NCI-H128 (cell line): ENCODE measurements around the gene LRRC18.

Source experiments
- DNase-seq: peaks from one replicate; lab custom pipeline; 2025; ENCODE audit not compliant: unreplicated experiment; lab: John Stamatoyannopoulos, UW

The LRRC18 gene

DNA sequence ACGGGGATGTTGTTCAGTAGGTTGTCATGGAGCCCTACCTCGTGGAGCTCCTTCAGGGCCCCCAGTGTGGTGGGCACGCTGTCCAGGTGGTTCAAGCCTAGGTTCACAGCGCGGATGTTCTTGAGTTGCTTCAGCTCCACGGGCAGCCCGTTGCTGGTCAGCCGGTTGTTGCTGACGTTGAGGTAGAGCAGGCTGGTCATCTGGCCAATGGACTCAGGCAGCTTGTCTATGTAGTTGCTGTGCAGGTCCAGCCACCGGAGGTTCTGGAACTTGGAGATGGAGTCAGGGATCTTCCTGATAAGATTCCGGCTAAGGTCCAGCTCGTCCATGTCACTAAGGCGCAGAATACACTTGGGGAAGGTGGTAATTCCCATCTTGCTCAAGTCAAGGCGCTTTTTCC is 26.0 kb downstream of the LRRC18 start:
- DNase-seq = no peak

DNA sequence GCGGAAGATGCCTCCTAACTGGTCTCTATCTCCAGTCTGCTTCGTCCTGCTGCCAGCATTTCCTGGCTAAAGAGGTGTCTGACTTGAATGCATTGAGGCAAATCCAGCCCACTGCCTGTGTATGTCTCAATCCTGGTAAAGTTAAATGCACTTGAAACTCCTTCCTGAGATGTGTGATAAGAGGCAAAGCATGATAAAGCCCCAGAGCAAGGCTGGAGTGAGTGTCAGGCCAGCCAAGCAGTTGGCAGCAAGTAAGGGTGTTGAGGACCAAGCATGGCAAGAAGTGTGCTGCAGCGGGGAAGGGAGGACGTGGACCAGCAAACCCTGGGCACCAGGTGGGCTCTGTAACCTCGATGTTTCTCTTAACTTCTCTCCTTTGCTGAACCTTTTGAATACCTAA is 29.1 kb downstream of the LRRC18 start:
- DNase-seq = no peak

DNA sequence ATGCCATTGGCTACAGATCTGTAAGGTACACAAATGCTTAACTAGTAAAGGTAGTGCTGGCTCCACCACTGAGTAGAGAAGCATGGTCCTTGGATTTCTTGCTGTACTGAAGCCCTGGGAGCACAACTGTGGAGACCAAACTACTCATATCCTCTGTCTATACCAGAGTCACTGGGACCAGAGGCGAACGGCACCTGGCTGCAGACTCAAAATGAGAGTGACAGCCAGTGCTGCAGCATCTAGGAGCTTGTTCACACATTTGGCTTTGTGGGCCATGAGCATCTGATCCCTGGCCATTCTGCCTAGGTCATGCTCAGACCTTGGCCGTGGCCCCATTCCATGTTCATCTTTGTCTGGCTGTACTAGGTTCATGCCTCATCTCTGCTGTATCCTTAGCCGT is 31.9 kb downstream of the LRRC18 start:
- DNase-seq = no peak

DNA sequence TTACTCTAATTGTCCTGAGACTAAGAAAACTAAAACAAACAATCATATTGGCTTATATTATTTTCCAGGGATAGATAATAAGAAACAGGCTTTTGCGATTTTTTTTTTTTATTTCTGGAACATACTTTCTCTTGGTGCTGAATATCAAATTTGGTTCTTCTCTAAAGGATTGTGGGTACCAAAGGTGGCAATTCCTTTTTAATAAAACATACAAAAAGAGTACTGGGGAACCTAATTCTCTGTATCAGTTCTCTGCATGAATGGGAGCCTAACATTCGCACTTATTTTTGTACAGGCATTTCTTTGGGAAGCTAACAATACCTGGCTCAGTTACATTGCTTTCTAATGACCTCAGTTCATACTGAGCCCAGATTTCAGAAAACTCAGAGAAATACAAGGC is 32.8 kb downstream of the LRRC18 start:
- no peak for DNase-seq

DNA sequence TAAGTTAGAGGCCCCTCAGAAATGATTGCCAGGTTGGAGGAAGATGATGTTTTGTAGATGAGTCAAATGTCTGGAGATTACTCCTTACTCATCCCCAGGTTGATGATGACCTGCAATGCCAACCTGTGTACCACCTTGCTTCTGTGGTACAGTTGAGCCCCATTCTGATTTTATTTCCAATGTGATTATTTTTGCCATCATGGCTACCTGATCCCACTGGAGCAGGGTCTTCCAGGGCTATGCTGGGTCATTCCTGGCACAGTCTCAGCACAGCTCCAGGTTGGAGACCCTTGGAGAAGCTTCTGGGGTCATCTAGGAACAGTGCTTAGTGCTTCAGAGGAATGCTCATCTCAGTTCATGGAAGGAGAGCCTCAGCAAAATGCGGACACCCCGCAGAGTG is 34.3 kb downstream of the LRRC18 start:
- DNase-seq = no peak

DNA sequence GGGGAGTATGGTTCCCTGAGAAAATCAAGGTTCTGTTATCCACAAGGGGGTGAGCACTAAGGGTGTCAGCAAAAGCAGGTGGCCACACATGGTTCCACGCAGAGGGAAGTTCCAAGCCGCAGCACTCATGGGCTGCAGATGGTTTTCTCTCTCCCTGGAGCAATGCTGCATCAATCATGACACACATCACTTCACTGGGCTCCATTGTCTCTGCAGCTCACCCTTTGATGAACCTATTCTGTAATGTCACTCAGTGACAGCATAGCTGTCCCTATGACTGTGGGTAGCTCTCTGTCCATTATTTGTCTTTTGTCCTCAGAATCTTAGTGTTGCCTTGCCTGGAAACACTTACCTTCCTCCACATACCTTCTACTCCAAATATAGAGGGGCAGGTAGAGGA is 34.8 kb downstream of the LRRC18 start:
- DNase-seq = no peak

DNA sequence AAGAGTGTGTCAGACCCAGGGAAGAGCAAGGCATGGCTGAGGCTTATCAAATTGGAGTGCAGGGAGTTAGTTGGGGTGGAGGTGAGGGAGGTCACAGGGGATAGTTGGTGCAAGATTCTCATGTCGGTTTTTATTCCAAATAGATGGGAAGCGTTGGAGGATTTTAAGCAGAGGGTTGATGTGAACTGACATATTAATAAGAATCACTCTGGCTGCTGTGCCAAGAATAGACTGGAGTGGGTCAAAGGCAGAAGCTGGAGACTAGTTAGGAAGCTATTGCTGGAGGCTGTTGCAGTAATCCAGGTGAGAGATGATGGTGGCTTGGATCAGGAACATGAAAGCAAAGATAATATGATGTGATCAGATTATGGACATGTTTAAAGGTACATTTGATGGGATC is 36.5 kb downstream of the LRRC18 start:
- no peak for DNase-seq

DNA sequence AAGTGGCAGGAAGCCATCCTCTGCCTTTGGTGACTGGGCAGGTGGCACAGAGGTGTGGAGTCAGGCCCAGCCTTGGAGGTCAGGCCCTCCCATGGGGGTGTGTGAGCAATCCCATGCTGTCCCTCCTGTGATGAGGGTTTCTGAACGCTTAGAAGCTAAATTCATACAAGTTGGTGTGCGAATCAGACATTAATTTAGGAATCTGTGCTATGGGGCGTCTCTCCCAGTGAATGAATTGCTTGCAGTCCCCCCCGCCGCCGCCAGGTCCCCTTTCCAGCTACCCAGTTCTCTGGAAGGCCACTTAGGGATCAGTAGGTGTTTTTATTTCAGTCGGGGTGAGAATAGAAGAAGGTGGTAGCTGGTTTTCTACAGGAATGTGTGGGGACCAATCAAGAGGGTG is 37.5 kb downstream of the LRRC18 start:
- no peak for DNase-seq

DNA sequence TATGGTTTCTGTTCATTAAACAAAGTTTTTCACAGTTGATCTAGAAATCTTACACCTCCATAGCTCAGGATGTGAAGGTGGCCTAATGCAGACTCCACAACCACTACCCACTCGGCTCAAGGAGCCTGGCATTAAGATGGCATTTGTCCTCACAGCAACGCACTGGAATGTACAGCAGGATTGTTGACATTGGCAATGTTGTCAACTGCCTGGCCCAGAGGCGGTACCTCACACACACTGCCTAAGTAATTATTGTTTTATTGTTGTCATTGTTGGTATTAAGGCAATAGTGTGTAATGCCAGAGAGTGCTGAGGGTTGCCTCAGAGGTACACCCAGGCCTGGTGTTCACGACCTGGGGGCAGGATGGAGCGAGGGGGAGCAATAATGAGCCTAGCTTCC is 38.3 kb downstream of the LRRC18 start:
- no peak for DNase-seq

DNA sequence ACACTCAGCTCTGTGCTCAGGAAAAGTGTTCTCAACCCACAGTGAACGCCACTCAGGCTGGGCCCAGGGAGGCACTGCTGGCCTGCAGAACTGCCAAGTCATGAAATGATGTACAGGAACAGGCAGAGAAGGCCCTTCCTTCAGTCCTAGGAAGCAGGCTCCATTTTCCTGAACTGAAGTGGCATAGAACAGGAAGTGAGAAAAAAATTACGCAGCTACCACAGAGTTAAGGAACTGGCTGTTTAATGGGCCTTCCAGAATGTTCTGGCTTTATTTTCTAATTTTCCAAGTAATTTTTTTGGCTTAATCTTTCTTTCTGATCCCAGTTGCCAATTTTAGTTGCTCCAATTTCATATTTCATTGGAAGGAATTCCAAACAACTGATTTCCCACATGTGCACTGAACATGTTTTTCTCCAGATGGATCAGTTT is 39.3 kb downstream of the LRRC18 start:
- no peak for DNase-seq

DNA sequence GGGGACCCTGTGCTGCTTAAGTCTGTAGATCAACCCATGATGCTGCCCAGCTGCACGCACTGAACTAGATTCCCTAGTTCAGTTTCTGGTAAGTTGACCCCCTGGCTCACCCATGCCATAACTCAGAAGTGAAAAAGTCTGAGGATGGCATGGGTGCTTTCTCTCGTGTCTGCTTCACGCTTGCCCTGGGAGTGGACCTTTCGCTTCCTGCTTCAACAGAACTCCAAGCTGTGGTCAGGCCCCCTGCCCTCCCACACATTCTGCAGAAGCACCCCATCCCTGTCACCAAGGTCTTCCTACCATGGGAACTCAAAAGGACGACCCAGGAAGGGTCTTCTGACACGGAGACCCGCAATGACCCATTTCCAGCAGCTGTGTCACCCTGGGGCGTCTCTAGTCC is 39.9 kb downstream of the LRRC18 start:
- DNase-seq = no peak

DNA sequence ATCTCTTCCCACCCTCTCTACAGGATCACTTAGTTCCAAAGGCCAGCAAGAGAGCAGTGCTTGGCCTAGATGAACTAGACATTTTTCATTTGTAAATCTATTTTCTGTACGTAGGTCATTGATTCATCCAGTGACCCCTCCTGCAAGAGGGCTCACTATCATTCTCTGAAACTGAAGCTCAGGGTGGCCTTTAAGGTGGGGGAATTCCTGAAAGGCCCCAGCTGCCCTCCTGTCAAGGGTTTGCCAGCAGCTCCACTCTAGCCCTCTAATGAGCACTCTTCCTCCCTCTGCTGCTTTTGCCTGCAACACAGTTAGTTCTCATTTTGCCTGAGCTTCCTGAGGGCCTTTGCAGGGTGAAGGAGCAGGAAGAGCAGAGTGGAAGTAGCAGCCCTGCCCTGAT is 41.2 kb downstream of the LRRC18 start:
- no peak for DNase-seq

DNA sequence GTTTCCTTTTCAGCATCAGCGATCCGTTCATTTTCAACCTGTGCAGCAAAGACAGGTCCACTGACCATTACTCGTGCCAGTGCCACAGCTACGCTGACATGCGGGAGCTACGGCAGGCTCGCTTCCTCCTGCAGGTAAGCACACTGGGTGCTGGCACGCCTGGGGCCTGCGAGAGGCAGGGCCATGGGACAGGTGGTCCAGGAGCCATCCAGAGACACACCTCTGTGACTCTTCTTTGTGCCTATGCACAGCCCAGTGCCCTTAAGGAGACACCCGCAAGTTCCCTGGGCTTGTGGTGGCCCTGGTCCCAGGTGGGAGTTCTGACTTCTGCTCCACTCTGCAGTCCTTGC is 42.2 kb downstream of the LRRC18 start:
- no peak for DNase-seq

DNA sequence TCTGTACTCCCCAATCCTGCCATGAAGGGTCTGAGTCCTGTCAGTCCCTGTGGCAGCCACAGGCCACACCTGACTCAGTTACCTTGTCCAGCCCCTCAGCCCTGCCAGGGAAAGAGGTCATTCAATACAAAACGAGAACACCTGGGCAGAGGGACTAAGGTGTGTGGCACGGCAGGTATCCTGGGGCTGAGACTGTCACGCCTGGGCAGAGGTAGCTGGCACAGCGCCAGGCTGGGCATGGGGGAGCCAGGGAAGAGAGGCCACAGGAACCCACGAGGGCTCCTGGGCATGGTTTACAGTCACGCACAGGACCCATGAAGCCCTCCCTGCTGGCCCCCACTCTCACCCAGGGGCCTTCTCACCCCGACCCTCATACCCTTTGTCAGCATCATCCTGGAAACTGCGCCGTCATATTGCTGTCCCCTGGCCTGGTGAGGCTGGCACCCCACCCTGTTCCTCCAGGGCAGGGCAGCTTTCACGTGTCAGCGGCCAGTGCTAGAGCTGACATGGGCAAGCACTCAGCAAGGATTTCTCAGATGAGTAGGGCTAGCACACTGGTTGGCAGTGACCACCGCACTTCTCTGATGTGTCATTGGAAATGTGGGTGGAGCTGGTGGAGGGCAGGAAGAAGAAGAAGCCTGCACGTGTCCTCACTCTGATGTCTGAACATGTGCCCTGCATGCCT is 42.7 kb downstream of the LRRC18 start:
- no peak for DNase-seq

DNA sequence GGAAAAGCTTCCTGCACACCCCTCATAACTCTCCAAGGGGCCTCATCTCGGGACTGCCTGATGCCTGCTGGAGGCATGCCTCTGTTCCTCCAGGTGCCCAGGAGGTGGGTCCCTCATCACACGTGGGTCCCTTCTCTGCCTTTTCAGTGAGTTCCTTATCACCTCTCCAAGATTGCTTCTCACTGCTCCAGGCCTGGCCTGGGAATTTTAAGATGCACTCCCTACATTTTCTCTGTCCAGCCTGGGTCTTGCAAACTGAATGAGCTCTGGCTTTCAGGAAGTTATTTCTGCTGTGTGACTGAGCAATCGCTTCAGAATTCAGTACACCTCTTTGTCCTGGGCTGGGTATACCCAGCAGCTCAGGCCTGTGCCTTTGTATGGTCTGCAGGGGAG is 43.8 kb downstream of the LRRC18 start:
- no peak for DNase-seq

DNA sequence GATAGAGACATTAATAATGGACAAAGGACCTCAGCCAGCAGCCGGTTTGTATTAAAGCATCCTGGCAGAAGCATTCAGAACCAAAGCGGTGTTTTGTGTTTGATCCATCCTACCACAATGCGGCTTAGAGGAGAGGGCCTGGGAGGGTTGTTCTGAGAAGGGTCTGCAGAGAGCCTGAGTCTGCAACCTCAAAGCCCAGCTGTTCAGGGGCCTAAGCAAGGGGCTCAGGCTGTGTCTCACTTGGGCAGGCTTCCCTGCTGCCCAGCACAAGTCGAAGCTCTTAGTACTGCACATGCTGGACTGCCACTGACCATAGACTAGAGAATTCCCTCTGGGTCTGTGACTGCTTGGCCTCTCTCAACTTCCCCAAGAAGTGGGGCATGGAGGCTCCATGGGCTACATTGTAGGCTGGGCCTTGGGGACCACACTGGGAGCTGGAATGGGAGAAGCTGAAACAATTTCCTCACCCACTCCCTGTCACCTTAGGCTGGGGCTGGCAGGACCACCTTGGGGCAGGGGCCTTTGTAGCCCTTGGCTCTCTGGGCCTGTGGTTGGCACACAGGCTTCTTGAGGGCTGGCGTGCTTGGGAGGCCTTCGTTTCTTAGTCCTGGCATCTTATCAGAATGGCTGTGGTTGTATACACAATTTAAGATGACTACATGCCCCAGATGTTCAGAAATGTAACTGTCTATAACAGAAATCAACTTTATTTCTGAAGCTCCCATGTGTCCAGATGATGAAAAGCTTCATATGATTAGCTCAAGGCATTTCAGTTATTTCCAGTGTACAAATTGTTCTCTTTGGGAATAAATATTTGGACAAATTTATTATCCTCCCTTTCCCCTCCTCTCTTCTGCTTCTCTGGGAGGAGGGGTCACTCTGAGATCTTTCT is 44.5 kb downstream of the LRRC18 start:
- DNase-seq = no peak

DNA sequence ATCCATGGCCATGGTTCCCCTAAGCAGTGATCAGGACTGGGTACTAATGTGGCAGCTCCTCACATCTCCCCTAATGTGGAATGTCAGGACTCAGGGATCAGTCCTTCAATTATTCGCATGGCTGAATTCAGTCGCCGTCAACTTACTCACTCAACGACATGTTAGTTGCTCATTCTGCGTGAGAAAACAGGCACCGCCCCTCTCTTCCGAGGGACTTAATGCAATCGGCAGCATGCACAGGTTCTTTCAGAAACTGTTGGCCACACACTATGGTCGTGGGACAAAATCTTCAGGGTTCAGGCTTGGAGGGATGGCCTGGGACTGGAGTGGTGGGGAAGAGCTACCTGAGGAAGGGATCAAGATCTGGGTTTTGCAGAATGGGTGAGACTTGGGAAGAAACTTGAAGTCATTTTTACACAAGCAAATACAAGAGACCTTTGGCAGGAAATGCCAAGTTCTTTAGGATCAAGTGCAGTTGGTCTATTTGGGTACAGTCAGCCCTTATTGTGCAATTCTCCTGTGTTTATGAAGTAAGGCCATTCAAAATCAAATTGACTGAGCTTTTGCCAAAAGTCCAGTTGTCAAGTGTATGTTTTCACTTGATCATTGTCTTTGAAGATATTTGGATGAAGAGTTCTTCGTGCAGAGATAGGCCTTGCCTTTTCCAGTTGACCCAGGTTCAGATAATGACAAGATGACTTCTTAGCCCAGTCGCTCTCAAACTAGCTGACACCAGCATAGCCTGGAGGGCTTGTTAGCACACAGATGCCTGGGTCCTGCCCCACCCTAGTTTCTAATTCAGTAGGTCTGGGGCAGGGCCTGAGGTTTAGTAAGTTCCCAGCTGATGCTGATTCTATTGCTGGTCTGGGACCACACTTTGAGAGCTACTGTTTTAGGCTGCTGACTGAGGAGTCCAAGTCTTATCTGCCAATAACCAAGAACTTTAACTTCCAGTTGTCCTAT is 48.5 kb downstream of the LRRC18 start:
- DNase-seq = no peak

DNA sequence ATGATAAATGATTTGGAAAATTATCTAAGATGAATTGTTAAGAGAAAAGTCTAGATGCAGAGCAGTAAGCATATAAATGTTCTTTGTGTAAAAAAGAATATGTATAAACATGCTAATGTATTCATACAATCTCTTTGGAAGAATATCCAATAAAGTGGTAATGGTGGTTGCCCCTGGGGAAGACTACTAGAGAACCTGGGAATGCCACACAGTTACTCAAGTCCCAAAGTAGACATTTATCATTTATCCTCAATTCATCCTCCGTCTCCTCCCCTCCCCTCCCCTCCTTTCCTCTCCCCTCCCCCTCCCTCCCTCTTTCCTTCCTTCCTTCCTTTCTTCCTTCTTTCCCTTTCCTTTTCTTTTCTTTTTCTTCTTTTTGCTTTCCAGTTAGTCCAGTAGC is 51.7 kb downstream of the LRRC18 start:
- DNase-seq = no peak

DNA sequence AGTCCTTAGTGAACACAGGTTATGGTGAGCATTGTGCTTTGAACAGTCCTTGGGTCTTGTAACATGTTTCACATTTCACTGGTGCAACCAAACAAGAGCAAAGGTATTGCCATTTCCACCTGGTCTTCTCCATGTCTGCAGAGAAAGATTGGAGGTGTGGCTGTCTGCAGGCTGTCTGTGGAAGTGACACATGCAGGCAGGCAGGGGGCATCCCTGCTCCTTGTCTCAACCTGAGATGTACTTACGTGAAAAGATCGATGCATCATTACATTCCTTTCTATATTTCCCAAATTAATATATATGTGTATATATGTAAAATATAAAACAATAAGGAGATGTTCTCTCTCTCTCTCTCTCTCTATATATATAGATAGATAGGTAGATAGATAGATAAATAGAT is 54.3 kb downstream of the LRRC18 start:
- DNase-seq = no peak

DNA sequence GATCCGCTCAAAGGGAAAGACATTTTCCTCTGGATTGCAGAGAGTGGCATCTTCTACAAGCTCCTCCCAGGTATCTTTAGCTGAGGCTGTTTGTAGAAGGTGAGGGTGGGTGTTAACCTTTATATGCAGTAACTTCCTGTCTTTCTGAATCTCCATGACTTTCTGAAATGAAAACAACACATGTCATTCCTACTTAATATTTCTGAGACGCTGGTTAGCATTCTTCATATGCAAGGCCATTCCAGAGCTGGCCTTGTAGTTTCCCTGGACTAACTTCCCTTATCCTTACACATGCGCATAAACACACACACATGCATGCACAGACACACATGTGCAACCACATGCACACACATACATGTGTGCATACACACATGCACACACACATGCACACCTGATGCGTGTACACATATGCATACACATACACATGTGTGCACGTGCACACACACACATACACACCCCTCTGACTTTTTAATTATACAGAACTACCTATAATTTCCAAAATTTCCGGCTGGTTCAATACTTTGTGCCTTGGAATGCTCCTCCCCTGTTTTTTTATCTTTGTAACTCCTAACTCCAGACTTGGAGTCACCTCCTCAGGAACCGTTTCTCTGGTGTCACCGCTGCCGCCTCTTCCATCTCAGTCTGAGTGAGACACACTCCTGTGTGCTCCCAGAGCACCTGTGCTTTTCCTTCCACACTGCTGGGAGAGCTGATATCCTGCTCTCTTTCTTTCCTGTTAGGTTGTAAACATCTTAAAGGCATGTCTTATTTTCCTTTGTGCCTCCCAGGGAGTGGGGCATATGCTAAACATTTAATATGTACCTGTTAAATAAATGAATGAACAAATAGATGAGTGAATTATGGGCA is 55.2 kb downstream of the LRRC18 start:
- no peak for DNase-seq

DNA sequence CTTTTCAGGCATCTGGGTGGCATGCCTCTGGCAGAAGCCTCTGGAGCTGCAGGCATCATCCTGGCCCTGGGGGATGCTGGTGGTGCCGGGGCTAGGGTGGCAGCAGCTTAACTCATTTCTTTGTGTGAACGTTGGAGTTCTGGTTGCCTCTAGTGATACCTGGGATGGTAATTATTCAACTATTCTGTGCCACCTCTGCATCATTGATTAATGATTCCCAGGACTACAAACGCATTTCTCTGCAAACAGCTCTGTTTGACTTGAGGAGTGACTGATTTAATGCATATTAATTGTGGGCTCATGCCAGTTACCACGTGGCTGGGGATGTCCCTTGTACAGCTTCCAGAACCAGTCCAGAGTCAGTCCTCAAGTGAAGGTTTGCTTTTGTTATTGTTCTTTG is 55.9 kb downstream of the LRRC18 start:
- no peak for DNase-seq
